ENCODE results near the gene RIIAD1. TPM values are rescaled to one million over a fixed set of nuclear protein-coding genes. Genes with fewer than 3 reads are reported as not detected.

RIIAD1 gene
- total and polyA plus RNA-seq, 2 donors (not counting 3 experiments of a cell fraction or from before 2014, with no cell fraction given): not detected

- Histone ChIP-seq H3K9me1 (replicated peaks; ENCODE audit: control insufficient read depth, extremely low read depth, insufficient read depth, low read length) (no peaks in the 10 kb centered on the region), H2AFZ (ENCODE audit: low read depth, low read length) (no peak overlapping the region), H3K27me3 (ENCODE audit: control insufficient read depth in 2 of 2, insufficient read depth in 2 of 2, low read length in 2 of 2) (no peaks in the 10 kb centered on the region), H3K79me2 (ENCODE audit: control insufficient read depth, insufficient read depth, low read length) (no peaks in the 10 kb centered on the region), H3K4me3 (replicated peaks in 1 of 3; ENCODE audit: insufficient read depth in 1 of 3, low read depth in 1 of 3, low read length in 3 of 3) (no peak overlapping the region), H3K9me3 (replicated peaks; ENCODE audit: control insufficient read depth, insufficient read depth, low read length) (no peaks in the 10 kb centered on the region), H3K4me2 (ENCODE audit: insufficient read depth, low read length) (no peak overlapping the region), H3K9ac (replicated peaks; ENCODE audit: extremely low read depth, insufficient read depth, low read length) (no peak overlapping the region), H4K20me1 (replicated peaks; ENCODE audit: control insufficient read depth, extremely low read depth, insufficient read depth, low read length) (no peaks in the 10 kb centered on the region), H3K27ac (ENCODE audit: insufficient read depth, low read depth, low read length) (no peak overlapping the region), H3K36me3 (ENCODE audit: control insufficient read depth in 2 of 2, extremely low read depth in 1 of 2, insufficient read depth in 2 of 2, low read length in 2 of 2) (no peaks in the 10 kb centered on the region), H3K4me1 (ENCODE audit: control insufficient read depth, extremely low read depth, insufficient read depth, low read length) (no peaks in the 10 kb centered on the region)
- FAIRE-seq: no peak
- ChIA-PET POLR2A (no interaction called here), CTCF (interaction anchor here (1.0 to 1.3 kb wide), 2 partner anchors 8 to 9 kb away, joined by 3 to 4 read pairs; no protein-coding TSS in a partner anchor)
- no TSS peak for BruUV-seq (replicated peaks)
- DNase-seq (ENCODE audit: low read depth, low spot score): no peak
- dilution Hi-C loops (cut with MboI; ENCODE audit: extremely low pct_ligation_motif_present, low sequenced_read_pairs): no loop called here
- intact Hi-C loops (cut with micrococcal nuclease): no loop called here
- TF ChIP-seq MYC (IDR thresholded peaks at IDR 0.05; ENCODE audit: low read depth, low read length) (no peak), POLR2AphosphoS5 (IDR thresholded peaks at IDR 0.05; ENCODE audit: insufficient read depth, low read depth, low read length) (no peak), FOS (IDR thresholded peaks at IDR 0.05; ENCODE audit: borderline replicate concordance, insufficient read depth, low read length) (no peak), EZH2 (IDR thresholded peaks at IDR 0.05; ENCODE audit: borderline replicate concordance, low read depth, low read length, severe bottlenecking) (no peak), GATA2 (IDR thresholded peaks at IDR 0.05; ENCODE audit: insufficient read depth, insufficient read length, low read depth, low read length) (no peak), CTCF (IDR thresholded peaks at IDR 0.05; ENCODE audit: extremely low read depth in 1 of 2, insufficient read depth in 1 of 2, low read depth in 1 of 2, low read length in 2 of 2) (no peak), MAX (IDR thresholded peaks at IDR 0.05; ENCODE audit: insufficient read depth, insufficient read length) (no peak), JUN (IDR thresholded peaks at IDR 0.05; ENCODE audit: borderline replicate concordance, insufficient read depth, insufficient read length, low read depth) (no peak), POLR2A (IDR thresholded peaks at IDR 0.05; ENCODE audit: low read depth, low read length) (no peak)
These were observed 31.8 kb upstream of the RIIAD1 start for GRCh38 chr1:151689494-151689893.
